Duodenal mucosa (tissue), 2 donors: ENCODE measurements around the gene PMS1.
"Not testable (repeated sequence)": the region's sequence is repeated elsewhere in the genome, so short reads cannot be mapped to it uniquely, and the experiment has no call there.

ENCODE experiments used
- H3K27ac ChIP-seq: one replicate; pipeline ENCODE4 v1.7.0; 2013; ENCODE audit warnings: low read depth, low read length
- H3K27me3 ChIP-seq, 2 donors: one replicate each; pipeline ENCODE4 v1.7.0; 2013; ENCODE audit warnings: low read length in 2 of 2, control low read depth in 1 of 2; ENCODE audit not compliant: insufficient read depth in 2 of 2, control insufficient read depth in 1 of 2
- H3K36me3 ChIP-seq, 2 donors: one replicate each; pipeline ENCODE4 v1.7.0; 2013; ENCODE audit warnings: low read length in 2 of 2, control low read depth in 1 of 2; ENCODE audit not compliant: insufficient read depth in 2 of 2, control insufficient read depth in 1 of 2
- H3K4me1 ChIP-seq, 2 donors: one replicate each; pipeline ENCODE4 v1.7.0; 2013; ENCODE audit warnings: low read length in 2 of 2, control low read depth in 1 of 2; ENCODE audit not compliant: insufficient read depth in 2 of 2, control insufficient read depth in 1 of 2
- H3K4me3 ChIP-seq, 2 donors: one replicate each; pipeline ENCODE4 v1.7.0; 2013; ENCODE audit warnings: low read length in 2 of 2, low read depth in 1 of 2
- H3K9ac ChIP-seq, 2 donors: one replicate each; pipeline ENCODE4 v1.7.0; 2013; ENCODE audit warnings: low read length in 2 of 2, low read depth in 1 of 2
- H3K9me3 ChIP-seq, 2 donors: one replicate each; pipeline ENCODE4 v1.7.0; 2013; ENCODE audit warnings: low read length in 2 of 2, control low read depth in 1 of 2; ENCODE audit not compliant: control insufficient read depth in 1 of 2

PMS1 gene

GRCh38 chr2:189834642-189835041, 50.4 kb downstream of the PMS1 start:
- H3K27me3 ChIP-seq, H3K4me3 ChIP-seq, H3K27ac ChIP-seq: not testable (repeated sequence)

GRCh38 chr2:189835855-189836558, 51.8 kb downstream of the PMS1 start:
- Histone ChIP-seq H3K27ac (no peak overlapping the region), H3K9me3 (no peaks in the 10 kb centered on the region), H3K4me1 (no peaks in the 10 kb centered on the region), H3K4me3 (no peak overlapping the region), H3K27me3 (no peaks in the 10 kb centered on the region), H3K9ac (no peak overlapping the region), H3K36me3 (no peaks in the 10 kb centered on the region)

More at GRCh38 chr2:189834642-189835041, 50.4 kb downstream of the PMS1 start:
- not testable (repeated sequence) for H3K36me3 ChIP-seq, H3K9me3 ChIP-seq, H3K4me1 ChIP-seq, H3K9ac ChIP-seq

GRCh38 chr2:189836644-189837043, 52.4 kb downstream of the PMS1 start:
- no peaks in the 10 kb centered on the region for H3K4me1 ChIP-seq
- H3K4me3 ChIP-seq, result no peak overlapping the region
- H3K9me3 ChIP-seq, result no peaks in the 10 kb centered on the region
- no peaks in the 10 kb centered on the region for H3K36me3 ChIP-seq
- H3K27me3 ChIP-seq, result no peaks in the 10 kb centered on the region
- no peak overlapping the region for H3K27ac ChIP-seq
- H3K9ac ChIP-seq, result no peak overlapping the region

GRCh38 chr2:189837326-189837725, 53.1 kb downstream of the PMS1 start:
- no peaks in the 10 kb centered on the region for H3K4me1 ChIP-seq
- H3K9me3 ChIP-seq, result no peaks in the 10 kb centered on the region
- no peak overlapping the region for H3K4me3 ChIP-seq
- H3K27ac ChIP-seq, result no peak overlapping the region
- no peaks in the 10 kb centered on the region for H3K27me3 ChIP-seq
- H3K36me3 ChIP-seq, result no peaks in the 10 kb centered on the region
- no peak overlapping the region for H3K9ac ChIP-seq

- H3K4me1 ChIP-seq, result no peaks in the 10 kb centered on the region
- H3K9me3 ChIP-seq, result no peaks in the 10 kb centered on the region
- no peak overlapping the region for H3K27ac ChIP-seq
- no peak overlapping the region for H3K4me3 ChIP-seq
- no peaks in the 10 kb centered on the region for H3K27me3 ChIP-seq
- no peaks in the 10 kb centered on the region for H3K36me3 ChIP-seq
- H3K9ac ChIP-seq, result no peak overlapping the region
Observed at GRCh38 chr2:189841019-189841418, 56.8 kb downstream of the PMS1 start.

GRCh38 chr2:189848276-189848675, 64.0 kb downstream of the PMS1 start:
- no peaks in the 10 kb centered on the region for H3K4me1 ChIP-seq
- H3K9ac ChIP-seq, result no peak overlapping the region
- H3K27me3 ChIP-seq, result no peaks in the 10 kb centered on the region
- H3K27ac ChIP-seq, result no peak overlapping the region
- no peak overlapping the region for H3K4me3 ChIP-seq
- no peaks in the 10 kb centered on the region for H3K9me3 ChIP-seq
- H3K36me3 ChIP-seq, result peaks cover 6 to 24% of the 10 kb centered on the region in 2 donors

- Histone ChIP-seq H3K9ac (no peak overlapping the region), H3K4me3 (no peak overlapping the region), H3K27ac (no peak overlapping the region), H3K36me3 (peaks cover 9 to 29% of the 10 kb centered on the region in 2 donors), H3K9me3 (no peaks in the 10 kb centered on the region), H3K27me3 (no peaks in the 10 kb centered on the region), H3K4me1 (no peaks in the 10 kb centered on the region)
Observed at GRCh38 chr2:189849550-189849949, 65.3 kb downstream of the PMS1 start.

GRCh38 chr2:189851174-189851826, 67.0 kb downstream of the PMS1 start:
- no peak overlapping the region for H3K9ac ChIP-seq

GRCh38 chr2:189854187-189854586, 69.9 kb downstream of the PMS1 start:
- Histone ChIP-seq H3K4me1 (no peaks in the 10 kb centered on the region), H3K9me3 (no peaks in the 10 kb centered on the region), H3K27me3 (no peaks in the 10 kb centered on the region), H3K9ac (no peak overlapping the region), H3K27ac (no peak overlapping the region), H3K4me3 (no peak overlapping the region), H3K36me3 (peaks cover 3 to 20% of the 10 kb centered on the region in 2 donors)

More at GRCh38 chr2:189851174-189851826, 67.0 kb downstream of the PMS1 start:
- H3K4me1 ChIP-seq, result no peaks in the 10 kb centered on the region
- no peak overlapping the region for H3K27ac ChIP-seq
- H3K4me3 ChIP-seq, result no peak overlapping the region
- H3K27me3 ChIP-seq, result no peaks in the 10 kb centered on the region
- peaks cover 9 to 29% of the 10 kb centered on the region in 2 donors for H3K36me3 ChIP-seq
- no peaks in the 10 kb centered on the region for H3K9me3 ChIP-seq

- H3K36me3 ChIP-seq, result peaks cover 3 to 16% of the 10 kb centered on the region in 2 donors
- no peaks in the 10 kb centered on the region for H3K9me3 ChIP-seq
- H3K27me3 ChIP-seq, result no peaks in the 10 kb centered on the region
- no peak overlapping the region for H3K27ac ChIP-seq
- no peak overlapping the region for H3K4me3 ChIP-seq
- H3K9ac ChIP-seq, result no peak overlapping the region
- H3K4me1 ChIP-seq, result no peaks in the 10 kb centered on the region
Observed at GRCh38 chr2:189854940-189855339, 70.7 kb downstream of the PMS1 start.
